Gastroesophageal sphincter (tissue), 4 donors: Measurements from ENCODE around the gene ANKS1B. TPM values are rescaled to one million over a fixed set of nuclear protein-coding genes. Genes with fewer than 3 reads are reported as not detected.
A peak's percentile ranks its signal among the peaks of the same experiment; 100 is the strongest.

Experiments
- ATAC-seq: fragments of 150-250 bp; one replicate; pipeline ENCODE4 v1.9.1; 2016; ENCODE audit warnings: mild to moderate bottlenecking, moderate library complexity
- H3K27ac ChIP-seq, 4 donors: fragments of 200-600 bp; sonication (generic) in 3 of 4; 1 replicate in 3 of 4; 2 replicates in 1 of 4; pipeline ENCODE4 v1.5.1; 2016 to 2019
- H3K27me3 ChIP-seq: fragments of 200-600 bp; sonication (generic); one replicate; pipeline ENCODE4 v1.5.1; 2019
- H3K36me3 ChIP-seq, 2 donors: fragments of 200-600 bp; sonication (generic); one replicate each; pipeline ENCODE4 v1.5.1; 2019; ENCODE audit warnings: control low read depth in 1 of 2
- H3K4me1 ChIP-seq, 3 donors: fragments of 200-600 bp; sonication (generic); 1 replicate in 2 of 3; 2 replicates in 1 of 3; pipeline ENCODE4 v1.5.1; 2016 to 2019; ENCODE audit warnings: control low read depth in 2 of 3
- H3K4me3 ChIP-seq, 2 donors: fragments of 200-600 bp; sonication (generic); one replicate each; pipeline ENCODE4 v1.5.1; 2019; ENCODE audit warnings: mild to moderate bottlenecking in 1 of 2, moderate library complexity in 1 of 2
- H3K9me3 ChIP-seq, 3 donors: fragments of 200-600 bp; sonication (generic); one replicate each; pipeline ENCODE4 v1.5.1; 2017 to 2019; ENCODE audit warnings: control low read depth in 2 of 3
- EP300 ChIP-seq: sonication (generic); formaldehyde crosslinking; IDR thresholded peaks from one replicate; pipeline ENCODE4 v1.6.1; 2017; ENCODE audit warnings: antibody characterized with exemption, mild to moderate bottlenecking
- POLR2A ChIP-seq, 2 donors: fragments of 450-650 bp; IDR thresholded peaks; one replicate each; pipeline ENCODE4 v1.6.1; 2017; ENCODE audit warnings: antibody characterized with exemption in 2 of 2, mild to moderate bottlenecking in 2 of 2, moderate library complexity in 1 of 2
- POLR2AphosphoS5 ChIP-seq: sonication (generic); formaldehyde crosslinking; IDR thresholded peaks from one replicate; pipeline ENCODE4 v1.6.1; 2017; ENCODE audit warnings: antibody characterized with exemption
- WGBS, 2 donors: methylation state at CpG; one replicate each; pipeline ENCODE4 v1.1.5; 2018; ENCODE audit warnings: low coverage in 1 of 2; 5-methylcytosine and 5-hydroxymethylcytosine counted together
- total RNA-seq, 4 donors: library from RNA; depleted of rRNA; stranded (reverse); fragments of >200 nt; gene quantifications; one replicate each; pipeline ENCODE4 v1.1.0, GENCODE V29; 2016
- TF ChIP-seq, protein P1 (sequence below), 4 experiments: fragments of 200-600 bp in 2 of 4; fragments of 450-650 bp in 2 of 4; sonication (generic) in 1 of 4; IDR thresholded peaks; one replicate each; pipeline ENCODE4 v1.5.1; 2017 to 2019; ENCODE audit warnings: antibody characterized with exemption in 4 of 4, mild to moderate bottlenecking in 2 of 4, moderate library complexity in 2 of 4

The ANKS1B gene
- total RNA-seq, 4 donors from 2014 or later: 9.9 to 31.1 (median 21.4) TPM

DNA sequence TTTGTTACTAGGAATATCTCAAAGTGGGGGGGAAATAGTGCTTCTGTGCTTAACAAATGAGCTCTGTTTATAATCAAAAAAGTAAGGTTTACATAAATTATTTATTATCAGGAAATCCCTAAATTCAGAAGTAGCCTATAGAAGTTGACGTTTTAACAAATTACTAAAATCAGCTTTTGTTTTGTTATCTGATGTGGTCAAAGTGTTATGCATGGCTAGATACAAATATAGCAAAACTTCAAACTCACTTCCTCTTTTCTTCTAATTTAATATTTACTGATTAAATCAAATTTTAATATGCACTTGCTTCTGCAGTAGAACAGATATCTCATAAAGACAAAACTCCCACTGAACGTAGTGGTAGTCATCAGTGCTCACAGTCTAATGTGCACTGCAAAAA is 289.7 kb downstream of the ANKS1B start:
- Histone ChIP-seq H3K36me3 (peaks cover 0 to 13% of the 10 kb centered on the region in 2 donors), H3K27me3 (no peaks in the 10 kb centered on the region), H3K4me1 (no peaks in the 10 kb centered on the region), H3K27ac (no peak overlapping the region), H3K4me3 (no peak overlapping the region), H3K9me3 (no peaks in the 10 kb centered on the region)
- ATAC-seq: no peak
- TF ChIP-seq EP300 (no peak), POLR2A (IDR thresholded peaks at IDR 0.05) (no peak), POLR2AphosphoS5 (no peak)
- TF ChIP-seq, protein P1, sequence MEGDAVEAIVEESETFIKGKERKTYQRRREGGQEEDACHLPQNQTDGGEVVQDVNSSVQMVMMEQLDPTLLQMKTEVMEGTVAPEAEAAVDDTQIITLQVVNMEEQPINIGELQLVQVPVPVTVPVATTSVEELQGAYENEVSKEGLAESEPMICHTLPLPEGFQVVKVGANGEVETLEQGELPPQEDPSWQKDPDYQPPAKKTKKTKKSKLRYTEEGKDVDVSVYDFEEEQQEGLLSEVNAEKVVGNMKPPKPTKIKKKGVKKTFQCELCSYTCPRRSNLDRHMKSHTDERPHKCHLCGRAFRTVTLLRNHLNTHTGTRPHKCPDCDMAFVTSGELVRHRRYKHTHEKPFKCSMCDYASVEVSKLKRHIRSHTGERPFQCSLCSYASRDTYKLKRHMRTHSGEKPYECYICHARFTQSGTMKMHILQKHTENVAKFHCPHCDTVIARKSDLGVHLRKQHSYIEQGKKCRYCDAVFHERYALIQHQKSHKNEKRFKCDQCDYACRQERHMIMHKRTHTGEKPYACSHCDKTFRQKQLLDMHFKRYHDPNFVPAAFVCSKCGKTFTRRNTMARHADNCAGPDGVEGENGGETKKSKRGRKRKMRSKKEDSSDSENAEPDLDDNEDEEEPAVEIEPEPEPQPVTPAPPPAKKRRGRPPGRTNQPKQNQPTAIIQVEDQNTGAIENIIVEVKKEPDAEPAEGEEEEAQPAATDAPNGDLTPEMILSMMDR (IDR thresholded peaks at IDR 0.05): no peak
- 50 to 54% methylated on average over 2 of the region's 2 CpGs for WGBS, 2 donors

DNA sequence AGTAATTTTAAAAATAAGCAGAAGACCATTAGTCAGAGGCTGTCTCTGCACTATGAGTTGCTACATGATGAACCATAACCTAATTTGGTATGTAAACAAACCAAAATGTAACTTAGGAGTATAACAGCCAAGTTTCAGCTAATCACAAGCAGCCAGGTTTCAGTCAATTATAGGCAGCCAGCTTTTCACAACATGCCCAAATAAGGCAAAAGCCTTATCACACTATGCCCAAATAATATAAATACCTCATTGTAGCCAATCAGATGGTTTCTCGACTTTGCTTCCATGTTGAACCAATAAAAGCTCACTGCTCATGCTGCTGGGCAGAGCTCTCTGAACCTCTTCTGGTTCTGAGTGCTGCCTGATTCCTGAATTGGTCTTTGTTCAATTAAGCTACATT is 298.6 kb downstream of the ANKS1B start:
- ATAC-seq: no peak
- TF ChIP-seq, protein P1 (IDR thresholded peaks at IDR 0.05): no peak
- TF ChIP-seq POLR2AphosphoS5 (no peak), EP300 (no peak)
- Histone ChIP-seq H3K9me3 (peaks cover 0 to 9% (median 0%) of the 10 kb centered on the region in 3 donors), H3K4me3 (no peak overlapping the region), H3K27ac (no peak overlapping the region), H3K4me1 (no peaks in the 10 kb centered on the region), H3K27me3 (no peaks in the 10 kb centered on the region), H3K36me3 (no peaks in the 10 kb centered on the region)
- WGBS, 2 donors: 82 to 94% methylated on average over 1 of the region's 1 CpG

DNA sequence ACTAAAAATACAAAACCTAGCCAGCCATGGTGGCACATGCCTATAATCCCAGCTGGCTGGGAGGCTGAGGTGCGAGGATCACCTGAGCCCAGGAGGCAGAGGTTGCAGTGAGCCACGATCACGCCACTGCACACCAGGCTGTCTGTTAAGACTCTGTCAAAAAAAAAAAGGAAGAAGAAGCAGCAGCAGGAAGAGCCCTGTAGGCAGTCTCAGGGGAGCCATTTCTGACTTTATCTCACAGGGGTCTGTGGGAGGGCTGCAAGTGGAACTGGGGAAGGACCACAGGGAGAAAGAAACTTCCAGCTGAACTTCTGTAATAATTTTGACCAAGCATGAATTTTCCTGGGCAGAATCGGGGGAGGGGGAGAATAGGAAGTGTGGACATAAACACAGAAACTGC is 304.5 kb downstream of the ANKS1B start:
- WGBS, 2 donors: 78 to 86% methylated on average over 1 to 3 of the region's 4 CpGs
- Histone ChIP-seq H3K9me3 (no peaks in the 10 kb centered on the region), H3K27ac (no peak overlapping the region), H3K27me3 (no peaks in the 10 kb centered on the region), H3K36me3 (no peaks in the 10 kb centered on the region), H3K4me3 (no peak overlapping the region), H3K4me1 (no peaks in the 10 kb centered on the region)
- TF ChIP-seq EP300: no peak
- no peak for TF ChIP-seq POLR2AphosphoS5
- TF ChIP-seq POLR2A (IDR thresholded peaks at IDR 0.05): no peak
- TF ChIP-seq, protein P1 (IDR thresholded peaks at IDR 0.05): no peak
- no peak for ATAC-seq

DNA sequence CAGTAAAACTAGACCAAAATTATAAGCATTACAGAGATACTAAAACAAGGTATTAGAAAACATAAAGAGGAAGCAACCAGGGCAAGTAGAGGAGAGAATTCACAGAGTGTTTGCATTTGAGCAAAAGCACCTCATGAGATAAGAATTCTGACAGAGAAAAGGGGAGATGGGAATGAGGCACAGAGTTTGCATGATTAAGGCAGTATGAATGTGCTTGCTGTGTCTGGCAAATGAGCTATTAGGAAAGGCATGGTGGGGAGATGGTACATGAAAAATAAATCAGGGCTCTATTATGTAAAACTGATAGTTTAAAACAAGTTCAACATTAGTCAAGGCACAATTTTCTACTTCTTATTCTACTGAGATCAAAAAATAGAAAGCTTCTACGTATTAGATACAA is 314.1 kb downstream of the ANKS1B start:
- H3K4me3 ChIP-seq: no peak overlapping the region
- no peak for TF ChIP-seq EP300
- H3K36me3 ChIP-seq: no peaks in the 10 kb centered on the region
- ATAC-seq: no peak
- whole genome bisulfite sequencing, 2 donors: 62 to 73% methylated on average over 1 of the region's 1 CpG
- H3K4me1 ChIP-seq: no peaks in the 10 kb centered on the region
- no peak overlapping the region for H3K27ac ChIP-seq
- peaks cover 0 to 5% (median 0%) of the 10 kb centered on the region in 3 donors for H3K9me3 ChIP-seq
- no peaks in the 10 kb centered on the region for H3K27me3 ChIP-seq

DNA sequence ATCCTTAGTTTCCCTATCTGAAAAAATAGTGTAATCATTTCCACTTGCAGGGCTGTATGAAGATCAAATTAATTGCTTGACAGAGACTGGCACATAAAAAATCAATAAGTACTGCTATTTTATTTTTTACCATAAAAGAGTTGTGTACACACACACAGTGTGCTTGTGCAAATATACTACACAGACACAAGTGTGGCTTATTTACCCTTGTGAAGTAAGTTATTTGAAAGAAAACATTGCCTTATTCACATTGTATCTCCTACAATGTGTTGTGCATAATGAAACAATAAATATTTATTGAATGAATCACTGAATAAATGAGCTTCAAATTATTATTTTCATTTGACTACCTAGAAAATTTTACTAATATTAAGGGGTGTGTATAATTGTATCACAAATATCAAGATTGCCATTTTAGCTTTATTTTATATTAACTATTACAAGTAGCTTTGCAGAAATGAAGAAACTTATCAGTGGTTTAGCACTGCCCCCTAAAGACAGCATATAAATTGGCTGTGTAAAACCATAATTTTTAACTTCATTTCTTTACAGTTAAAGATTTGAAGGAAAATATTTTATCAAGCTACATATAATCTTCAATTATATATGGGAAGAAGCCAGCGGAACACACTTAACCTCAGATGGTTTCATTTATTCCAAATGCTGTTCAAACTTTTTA is 325.9 kb downstream of the ANKS1B start:
- TF ChIP-seq POLR2A (IDR thresholded peaks at IDR 0.05) (no peak), POLR2AphosphoS5 (no peak), EP300 (no peak)
- TF ChIP-seq, protein P1 (IDR thresholded peaks at IDR 0.05): peak in 2 of 4 experiments; percentile 5 to 30

More for the DNA sequence above, 325.9 kb downstream of the ANKS1B start:
- Histone ChIP-seq H3K9me3 (no peaks in the 10 kb centered on the region), H3K27me3 (no peaks in the 10 kb centered on the region), H3K4me1 (no peaks in the 10 kb centered on the region), H3K4me3 (no peak overlapping the region), H3K27ac (no peak overlapping the region), H3K36me3 (no peaks in the 10 kb centered on the region)
- WGBS, 2 donors: 89 to 100% methylated on average over 1 of the region's 1 CpG
- no peak for ATAC-seq
